NCI-H524 treated with DMSO at 0.1 percent for 48 hours (cell line): ENCODE data around the gene MARCHF2.
"Not testable (repeated sequence)": the region's sequence is repeated elsewhere in the genome, so short reads cannot be mapped to it uniquely, and the experiment has no call there.

ENCODE experiments used
- DNase-seq: peaks from one replicate; lab custom pipeline; 2025; lab: John Stamatoyannopoulos, UW

The MARCHF2 gene

GRCh38 chr19:8410718-8411117 lies 2.4 kb upstream of the MARCHF2 start:
- DNase-seq = not testable (repeated sequence)

GRCh38 chr19:8413629-8413995 lies 507 bp downstream of the MARCHF2 start:
- no peak for DNase-seq

GRCh38 chr19:8416796-8417195 lies 3.7 kb downstream of the MARCHF2 start:
- DNase-seq = no peak

GRCh38 chr19:8421484-8422461 lies 8.7 kb downstream of the MARCHF2 start:
- no peak for DNase-seq

GRCh38 chr19:8423817-8424223 lies 10.7 kb downstream of the MARCHF2 start:
- no peak for DNase-seq

GRCh38 chr19:8425331-8425730 lies 12.2 kb downstream of the MARCHF2 start:
- DNase-seq = not testable (repeated sequence)

GRCh38 chr19:8426283-8426682 lies 13.2 kb downstream of the MARCHF2 start:
- no peak for DNase-seq

DNA sequence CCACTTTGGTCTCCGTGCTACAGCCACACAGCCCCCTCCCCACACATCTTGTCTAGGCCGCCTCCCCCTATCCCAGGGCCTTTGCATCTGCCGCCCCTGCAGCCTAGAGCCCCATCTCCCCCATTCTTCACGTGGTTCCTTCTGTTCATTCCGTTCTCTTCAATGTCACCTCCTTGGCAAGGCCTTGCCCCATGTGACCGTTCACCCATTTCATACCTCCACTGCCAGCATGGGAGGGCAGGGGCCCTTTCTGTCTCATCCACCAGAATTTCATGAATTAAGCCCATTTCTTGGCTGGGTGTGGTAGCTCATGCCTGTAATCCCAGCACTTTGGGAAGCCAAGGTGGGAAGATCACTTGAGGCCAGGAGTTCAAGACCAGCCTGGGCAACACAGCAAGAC lies 15.9 kb downstream of the MARCHF2 start:
- DNase-seq = no peak

GRCh38 chr19:8429826-8430225 lies 16.7 kb downstream of the MARCHF2 start:
- DNase-seq = no peak

GRCh38 chr19:8430650-8431049 lies 17.5 kb downstream of the MARCHF2 start:
- DNase-seq = no peak

DNA sequence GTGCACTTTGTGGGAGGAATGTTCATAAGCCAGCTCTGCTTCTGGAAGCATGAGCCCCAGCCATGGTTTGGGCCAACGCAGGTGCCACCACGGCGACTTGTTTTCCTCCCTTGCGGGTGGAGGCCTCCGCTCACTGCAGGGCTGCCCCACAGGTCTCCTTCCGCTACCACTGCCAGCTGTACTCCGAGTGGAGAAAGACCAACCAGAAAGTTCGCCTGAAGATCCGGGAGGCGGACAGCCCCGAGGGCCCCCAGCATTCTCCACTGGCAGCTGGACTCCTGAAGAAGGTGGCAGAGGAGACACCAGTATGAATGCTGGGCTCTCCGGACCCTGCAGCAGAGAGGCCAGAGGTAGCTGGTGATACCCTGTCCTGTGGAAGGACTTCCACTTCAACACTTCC lies 25.1 kb downstream of the MARCHF2 start:
- no peak for DNase-seq

DNA sequence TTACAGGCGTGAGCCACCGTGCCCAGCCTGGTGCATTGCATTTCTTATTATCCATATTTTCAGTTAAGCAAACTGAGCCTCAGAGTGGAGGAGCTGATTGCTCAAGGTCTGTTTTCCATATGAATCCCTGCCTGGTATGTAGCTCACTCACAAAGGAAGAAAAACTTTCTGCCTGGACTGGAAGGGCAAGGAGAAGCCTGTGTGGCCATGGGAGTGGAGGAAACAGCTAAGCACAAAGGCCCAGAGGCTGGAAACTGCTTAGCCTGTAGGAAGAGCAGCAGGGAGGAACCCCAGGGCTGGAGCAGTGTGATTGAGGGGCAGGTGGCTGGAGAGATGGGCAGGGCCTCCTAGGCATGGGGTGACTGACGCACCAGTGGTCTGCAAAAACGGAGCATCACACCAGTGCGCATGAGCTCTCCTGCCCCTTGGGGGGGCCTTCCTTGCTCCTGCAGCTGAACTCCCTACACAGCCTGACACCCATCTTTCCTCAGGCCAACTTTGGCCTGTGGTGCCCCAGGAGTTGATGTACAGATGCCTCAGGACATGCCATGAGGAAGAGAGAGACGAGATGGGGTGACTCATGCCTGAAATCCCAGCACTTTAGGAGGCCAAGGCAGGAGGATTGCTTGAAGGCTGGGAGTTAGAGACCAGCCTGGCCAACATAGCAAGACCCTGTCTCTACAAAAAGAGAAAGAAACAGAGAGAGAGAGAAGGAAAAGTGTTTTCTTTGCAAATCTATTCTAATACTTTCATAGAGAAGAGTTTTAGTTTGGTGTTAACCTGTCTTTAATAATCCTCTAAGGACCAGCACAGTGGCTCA lies 28.8 kb downstream of the MARCHF2 start:
- no peak for DNase-seq

- not testable (repeated sequence) for DNase-seq
Observed at GRCh38 chr19:8444140-8444676, 31.1 kb downstream of the MARCHF2 start.

DNA sequence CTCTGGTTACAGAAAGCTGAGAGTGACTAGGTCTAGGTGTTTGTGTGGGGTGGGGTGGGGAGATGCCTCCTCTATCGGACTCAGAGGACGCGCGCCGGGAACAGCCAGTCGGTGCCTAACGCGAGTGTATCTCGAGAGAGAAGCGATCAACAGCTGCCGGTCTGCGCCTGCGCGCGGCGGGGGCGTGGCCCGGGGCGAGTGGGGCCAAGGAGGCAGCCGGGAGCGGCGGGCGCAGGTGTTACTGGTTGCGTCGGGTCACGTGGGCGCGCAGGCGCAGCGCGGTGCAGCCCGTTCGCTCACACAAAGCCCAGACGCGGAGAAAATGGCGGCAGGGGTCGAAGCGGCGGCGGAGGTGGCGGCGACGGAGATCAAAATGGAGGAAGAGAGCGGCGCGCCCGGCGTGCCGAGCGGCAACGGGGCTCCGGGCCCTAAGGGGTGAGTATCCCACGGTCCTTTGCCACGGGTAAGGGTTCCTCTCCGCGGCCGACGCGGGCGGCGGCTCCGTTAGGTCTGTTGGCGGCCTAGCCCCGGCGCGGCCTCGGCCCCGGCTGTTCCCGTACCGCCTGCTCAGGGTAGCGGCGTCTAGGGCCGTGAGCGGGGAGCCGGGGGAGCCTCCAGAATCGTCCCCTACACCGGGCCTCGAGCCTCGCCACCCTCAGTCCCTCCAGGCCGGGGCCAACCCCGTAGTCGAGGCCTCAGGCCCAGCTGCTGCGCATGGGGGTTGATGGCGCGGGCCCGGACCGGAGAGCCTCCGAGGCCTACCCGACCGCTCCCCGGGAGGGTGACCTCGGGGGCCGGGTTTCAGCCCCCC lies 31.8 kb downstream of the MARCHF2 start, which contains the start of gene HNRNPM:
HNRNPM (plus strand) TSS at position 299 of the 811 bp plus-strand sequence; CDS start at position 323, 24 bp downstream.
- DNase-seq = peak; percentile 77

DNA sequence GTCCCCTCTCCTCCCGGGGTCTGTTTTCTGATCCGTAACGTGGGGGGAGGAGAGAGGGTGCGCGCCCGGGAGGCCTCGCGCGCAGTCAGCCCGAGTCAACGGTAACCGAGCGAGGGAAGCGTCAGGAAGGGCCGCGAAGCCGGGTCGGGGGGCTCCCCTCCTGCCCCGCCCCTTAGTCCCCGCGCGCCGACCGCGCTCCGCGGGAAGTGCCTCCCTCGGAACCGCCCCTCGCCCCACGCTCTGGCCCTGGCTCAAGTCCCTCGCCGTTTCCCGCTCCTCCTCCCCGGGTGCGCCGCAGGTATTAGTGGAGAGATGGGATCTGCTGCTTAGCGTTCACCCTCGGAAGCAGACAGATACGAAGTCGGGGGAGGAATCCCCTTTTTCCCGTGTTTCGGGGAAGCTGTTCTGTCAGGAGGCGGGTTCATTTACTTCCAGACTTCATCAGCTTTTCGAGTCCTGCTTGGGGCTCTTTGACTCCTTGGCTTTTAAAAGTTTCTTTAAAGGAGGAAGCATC lies 32.4 kb downstream of the MARCHF2 start:
- no peak for DNase-seq

DNA sequence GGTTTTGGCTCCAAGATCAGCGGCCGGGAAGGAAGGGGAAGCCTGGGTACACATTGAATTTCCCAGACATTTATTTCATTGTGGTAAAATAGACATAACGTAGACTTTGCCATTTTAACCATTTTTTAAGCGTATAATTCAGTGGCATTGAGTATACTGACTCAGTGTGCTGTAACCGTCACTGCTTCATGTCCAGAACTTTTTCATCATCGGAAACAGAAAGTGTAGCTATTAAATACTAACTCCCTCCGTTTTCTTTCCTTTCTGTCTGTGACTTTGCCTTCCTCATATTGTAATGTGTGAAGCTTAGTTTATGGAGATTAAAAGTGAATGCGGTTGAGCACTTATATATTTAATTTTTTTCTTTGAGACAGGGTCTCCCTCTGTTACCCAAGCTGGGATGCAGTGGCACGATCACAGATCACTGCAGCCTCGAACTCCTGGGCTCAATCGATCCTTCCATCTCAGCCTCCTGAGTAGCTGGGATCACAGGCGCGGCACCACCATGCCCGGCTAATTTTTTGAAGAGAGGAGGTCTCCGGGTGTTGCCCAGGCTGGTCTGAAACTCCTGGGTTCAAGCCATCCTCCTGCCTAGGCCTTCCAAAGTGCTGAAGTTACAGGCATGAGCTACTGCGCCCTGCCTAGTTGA lies 33.1 kb downstream of the MARCHF2 start:
- no peak for DNase-seq

GRCh38 chr19:8449830-8450229 lies 36.7 kb downstream of the MARCHF2 start:
- no peak for DNase-seq

- DNase-seq = no peak
Observed at GRCh38 chr19:8451377-8451776, 38.3 kb downstream of the MARCHF2 start.

GRCh38 chr19:8451885-8452284 lies 38.8 kb downstream of the MARCHF2 start:
- peak; percentile 16 for DNase-seq

DNA sequence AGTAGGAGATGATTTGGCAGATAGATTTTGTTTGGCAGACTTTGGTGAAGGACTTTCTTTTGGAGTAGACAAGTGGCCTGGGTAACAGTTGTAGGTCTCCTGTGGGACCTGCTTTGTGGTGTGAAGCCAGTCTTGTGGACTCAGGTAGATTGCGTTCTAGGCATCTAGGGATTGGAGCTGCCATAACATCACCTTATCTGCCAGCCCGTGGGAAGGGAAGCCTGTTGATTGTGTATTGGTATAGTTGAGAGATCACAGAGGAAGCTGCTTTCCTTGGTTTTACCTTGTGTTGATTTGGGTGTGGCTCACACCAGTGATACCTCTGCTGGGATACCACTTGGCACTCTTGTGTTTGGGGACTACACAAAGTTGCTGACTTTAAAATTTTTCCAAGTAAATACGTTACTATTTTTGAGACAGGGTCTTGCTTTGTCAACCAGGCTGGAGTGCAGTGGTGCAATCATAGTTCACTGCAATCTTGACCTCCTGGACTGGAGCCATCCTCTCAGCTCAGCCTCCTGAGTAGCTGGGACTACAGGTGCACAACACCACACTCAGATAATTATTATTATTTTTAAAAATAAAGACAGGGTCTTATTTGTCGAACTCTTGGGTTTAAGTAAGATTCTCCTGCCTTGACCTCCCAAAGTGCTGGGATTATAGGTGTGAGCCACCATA lies 39.5 kb downstream of the MARCHF2 start:
- DNase-seq = no peak
